Measurements from ENCODE around the gene RWDD4. TPM values are rescaled to one million over a fixed set of nuclear protein-coding genes. Genes with fewer than 3 reads are reported as not detected.

RWDD4 gene
- 9.4 and 24.9 TPM in 2 replicates for total RNA-seq

DNA sequence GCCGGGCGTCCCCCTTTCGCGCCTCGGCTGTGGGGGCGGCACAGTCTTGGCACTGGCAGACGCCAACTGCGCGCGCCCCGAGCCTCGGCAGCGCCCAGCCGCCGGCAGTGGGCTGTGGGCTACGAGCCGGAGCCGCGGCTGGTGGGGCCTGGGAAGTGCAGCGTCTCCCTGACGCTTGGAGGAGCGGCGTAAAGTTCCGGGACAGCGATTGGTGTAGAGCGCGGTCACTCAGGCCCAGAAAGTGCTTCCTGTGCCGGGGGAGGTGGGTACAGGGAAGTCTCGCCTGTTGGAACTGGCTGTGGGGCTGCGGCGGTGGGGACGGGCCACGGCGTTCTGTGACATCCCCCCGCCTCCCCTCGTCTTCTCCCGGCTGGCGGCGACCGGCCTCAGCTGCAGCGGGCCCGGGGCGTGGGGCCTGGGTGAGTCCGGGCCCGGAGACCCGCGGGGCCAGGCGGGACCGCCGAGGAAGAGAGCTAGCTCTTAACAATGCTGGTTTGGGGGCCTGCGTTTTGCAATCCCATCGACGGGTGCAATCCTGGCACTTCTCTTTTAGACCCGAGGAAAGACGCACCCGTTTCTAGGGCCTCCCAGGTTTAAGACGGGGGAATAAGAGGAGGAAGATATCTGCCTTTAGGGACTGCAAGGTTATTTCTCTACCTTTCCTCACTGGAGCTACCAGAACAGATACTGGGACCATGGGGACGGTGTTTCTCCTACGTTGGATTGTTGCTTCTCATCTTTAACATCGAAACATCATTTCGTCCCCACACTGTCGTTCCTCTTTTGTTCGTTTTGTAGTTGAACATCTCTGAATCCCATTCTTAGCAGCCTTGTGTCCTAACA, at the start of gene RWDD4, which contains the start of gene TRAPPC11:
TSS of gene RWDD4 (minus strand) at position 157 of the 843 bp plus-strand sequence. CDS start 233 bp downstream, outside the sequence.
TSS of gene TRAPPC11 (plus strand) at position 265 of the 843 bp plus-strand sequence. CDS start 4,575 bp downstream, outside the sequence.

Small RNA genes within 50 kb of the gene (small RNA-seq; reads per million reads assigned to genes)
- gene RNU6-1053P (ENCODE audit: low replicate concordance) (not detected), gene RNU6-335P (ENCODE audit: low replicate concordance) (not detected), gene RNU6-479P (ENCODE audit: low replicate concordance) (not detected)

Other genes starting within 250 kb of the RWDD4 start
- gene CDKN2AIP, start 214.5 kb downstream of the RWDD4 start, total RNA-seq, result 10.9 and 27.5 TPM in 2 replicates
- gene ING2, start 154.1 kb downstream of the RWDD4 start, total RNA-seq, result 6.6 and 7.7 TPM in 2 replicates
- gene TRAPPC11, start 108 bp upstream of the RWDD4 start, total RNA-seq, result 40.7 and 58.6 TPM in 2 replicates
- gene STOX2, start 246.1 kb upstream of the RWDD4 start, total RNA-seq, result 0.57 and 15.8 TPM in 2 replicates

Measured in placental pericyte (primary cell).